Omental fat pad (tissue), 4 donors: Measurements from ENCODE around the gene SMYD4. TPM values are rescaled to one million over a fixed set of nuclear protein-coding genes. Genes with fewer than 3 reads are reported as not detected.

ENCODE experiments used
- ATAC-seq: fragments of 150-250 bp; one replicate; pipeline ENCODE4 v1.9.1; 2016; ENCODE audit warnings: mild to moderate bottlenecking, moderate library complexity; ENCODE audit not compliant: low FRiP score
- DNase-seq: peaks from one replicate; pipeline ENCODE4 v3.0.0-alpha.2; 2019; ENCODE audit warnings: low spot score
- total RNA-seq, 4 donors: library from RNA; depleted of rRNA; stranded (reverse); fragments of >200 nt; gene quantifications; one replicate each; pipeline ENCODE4 v1.1.0, GENCODE V29; 2016
- TF ChIP-seq, protein P1 (sequence below), 3 donors: fragments of 450-650 bp; IDR thresholded peaks; one replicate each; pipeline ENCODE4 v1.5.1; 2016 to 2017; ENCODE audit warnings: antibody characterized with exemption in 3 of 3, mild to moderate bottlenecking in 3 of 3, moderate library complexity in 2 of 3

Gene SMYD4
- total RNA-seq, 4 donors from 2014 or later, result 9.1 to 28.2 (median 20.3) TPM

DNA sequence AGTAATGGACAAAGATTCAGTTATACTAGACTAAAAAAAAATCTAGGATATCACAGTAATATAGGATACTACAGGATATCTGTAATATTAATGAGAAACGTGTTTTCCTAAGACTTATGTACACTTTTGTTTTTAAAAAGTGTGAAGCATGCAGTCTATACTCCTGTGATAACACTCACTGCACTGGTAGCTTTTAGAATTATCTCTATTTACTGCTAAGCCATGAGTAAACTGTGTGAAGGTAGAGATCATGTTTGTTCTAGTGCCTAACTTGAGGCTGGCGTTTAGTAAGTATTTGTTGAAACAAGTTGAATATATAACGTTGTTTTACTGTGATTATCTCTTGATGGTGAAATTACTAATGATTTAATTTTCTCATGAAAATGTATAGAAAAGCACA, 24.0 kb upstream of the SMYD4 start:
- no peak for ATAC-seq
- TF ChIP-seq, protein P1, sequence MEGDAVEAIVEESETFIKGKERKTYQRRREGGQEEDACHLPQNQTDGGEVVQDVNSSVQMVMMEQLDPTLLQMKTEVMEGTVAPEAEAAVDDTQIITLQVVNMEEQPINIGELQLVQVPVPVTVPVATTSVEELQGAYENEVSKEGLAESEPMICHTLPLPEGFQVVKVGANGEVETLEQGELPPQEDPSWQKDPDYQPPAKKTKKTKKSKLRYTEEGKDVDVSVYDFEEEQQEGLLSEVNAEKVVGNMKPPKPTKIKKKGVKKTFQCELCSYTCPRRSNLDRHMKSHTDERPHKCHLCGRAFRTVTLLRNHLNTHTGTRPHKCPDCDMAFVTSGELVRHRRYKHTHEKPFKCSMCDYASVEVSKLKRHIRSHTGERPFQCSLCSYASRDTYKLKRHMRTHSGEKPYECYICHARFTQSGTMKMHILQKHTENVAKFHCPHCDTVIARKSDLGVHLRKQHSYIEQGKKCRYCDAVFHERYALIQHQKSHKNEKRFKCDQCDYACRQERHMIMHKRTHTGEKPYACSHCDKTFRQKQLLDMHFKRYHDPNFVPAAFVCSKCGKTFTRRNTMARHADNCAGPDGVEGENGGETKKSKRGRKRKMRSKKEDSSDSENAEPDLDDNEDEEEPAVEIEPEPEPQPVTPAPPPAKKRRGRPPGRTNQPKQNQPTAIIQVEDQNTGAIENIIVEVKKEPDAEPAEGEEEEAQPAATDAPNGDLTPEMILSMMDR (IDR thresholded peaks at IDR 0.05), result no peak
- no peak for DNase-seq

DNA sequence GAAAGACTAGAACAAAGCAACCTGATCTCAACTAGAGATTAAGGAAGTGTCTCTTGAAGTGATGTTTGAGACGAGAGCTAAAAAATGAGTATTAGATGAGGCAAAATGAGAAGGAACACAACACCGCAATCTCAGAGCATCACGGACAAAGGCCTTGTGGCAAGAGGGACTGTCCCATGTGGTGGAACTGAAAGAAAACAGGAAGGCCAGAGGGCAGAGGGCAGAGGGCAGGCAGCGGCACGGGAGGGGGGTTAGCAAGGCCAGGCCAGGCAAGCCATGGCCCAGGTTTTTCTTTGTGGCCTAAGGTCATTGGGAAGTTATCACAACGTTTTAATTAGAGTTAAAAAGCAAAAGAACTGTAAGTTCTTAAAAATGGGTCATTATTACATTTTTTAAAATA, 22.6 kb upstream of the SMYD4 start:
- ATAC-seq, result no peak
- TF ChIP-seq, protein P1 (IDR thresholded peaks at IDR 0.05), result no peak
- no peak for DNase-seq

DNA sequence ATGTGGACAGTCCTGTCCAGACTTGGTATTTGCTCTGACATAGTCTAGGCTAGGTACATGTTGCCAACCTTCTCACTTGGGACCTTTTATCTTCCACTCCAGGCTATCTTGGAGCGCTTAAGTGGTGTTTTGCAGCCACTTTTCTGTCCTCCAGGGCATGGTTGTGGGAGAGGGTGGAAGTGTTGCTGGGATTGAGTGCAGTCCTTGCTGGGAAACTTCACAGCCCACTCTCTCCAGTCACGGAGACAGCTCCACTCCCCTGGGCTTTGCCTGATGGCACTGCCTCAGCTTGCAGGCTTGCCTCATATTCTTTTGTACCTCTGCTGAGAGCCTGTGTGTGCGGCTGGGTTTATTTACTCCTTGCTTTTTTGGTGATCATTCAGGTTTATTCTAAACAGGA, 17.5 kb upstream of the SMYD4 start:
- ATAC-seq (no peak), DNase-seq (no peak)
- TF ChIP-seq, protein P1 (IDR thresholded peaks at IDR 0.05), result no peak

DNA sequence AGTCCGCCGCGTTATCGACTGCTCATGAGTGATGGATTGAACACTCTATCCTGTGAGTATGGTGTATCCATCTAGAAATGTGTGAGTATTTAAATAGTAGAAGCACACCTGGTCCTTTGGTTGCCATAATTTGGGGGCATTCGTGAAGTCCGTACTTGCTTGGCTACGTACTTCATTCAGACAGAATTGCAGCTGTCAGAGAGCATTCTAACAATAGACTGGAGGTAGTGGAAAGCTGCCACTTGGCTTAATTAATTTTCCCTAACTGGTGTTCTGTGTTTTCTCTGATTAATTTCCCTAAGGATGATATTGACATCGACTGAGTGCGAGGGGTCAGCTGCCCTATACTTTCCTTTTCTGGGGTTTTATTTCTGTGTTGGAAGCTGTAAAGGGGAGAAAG, 14.2 kb upstream of the SMYD4 start:
- DNase-seq (no peak), ATAC-seq (no peak)
- TF ChIP-seq, protein P1 (IDR thresholded peaks at IDR 0.05), result no peak

DNA sequence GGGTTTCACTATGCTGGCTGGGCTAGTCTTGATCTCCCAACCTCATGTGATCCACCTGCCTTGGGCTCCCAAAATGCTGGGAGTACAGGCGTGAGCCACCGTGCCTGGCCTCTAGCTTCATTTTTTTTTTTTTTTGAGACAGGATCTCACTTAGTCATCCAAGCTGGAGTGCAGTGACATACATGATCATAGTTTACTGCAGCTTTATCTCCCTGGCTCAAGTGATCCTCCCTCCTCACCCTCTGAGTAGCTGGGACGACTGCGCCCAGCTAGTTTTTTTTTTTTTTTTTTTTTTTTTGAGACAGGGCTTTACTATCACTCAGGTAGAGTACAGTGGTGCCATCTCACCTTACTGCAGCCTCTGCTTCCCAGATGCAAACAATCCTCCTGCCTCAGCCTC, 9.8 kb upstream of the SMYD4 start:
- TF ChIP-seq, protein P1 (IDR thresholded peaks at IDR 0.05), result no peak
- no peak for ATAC-seq

DNA sequence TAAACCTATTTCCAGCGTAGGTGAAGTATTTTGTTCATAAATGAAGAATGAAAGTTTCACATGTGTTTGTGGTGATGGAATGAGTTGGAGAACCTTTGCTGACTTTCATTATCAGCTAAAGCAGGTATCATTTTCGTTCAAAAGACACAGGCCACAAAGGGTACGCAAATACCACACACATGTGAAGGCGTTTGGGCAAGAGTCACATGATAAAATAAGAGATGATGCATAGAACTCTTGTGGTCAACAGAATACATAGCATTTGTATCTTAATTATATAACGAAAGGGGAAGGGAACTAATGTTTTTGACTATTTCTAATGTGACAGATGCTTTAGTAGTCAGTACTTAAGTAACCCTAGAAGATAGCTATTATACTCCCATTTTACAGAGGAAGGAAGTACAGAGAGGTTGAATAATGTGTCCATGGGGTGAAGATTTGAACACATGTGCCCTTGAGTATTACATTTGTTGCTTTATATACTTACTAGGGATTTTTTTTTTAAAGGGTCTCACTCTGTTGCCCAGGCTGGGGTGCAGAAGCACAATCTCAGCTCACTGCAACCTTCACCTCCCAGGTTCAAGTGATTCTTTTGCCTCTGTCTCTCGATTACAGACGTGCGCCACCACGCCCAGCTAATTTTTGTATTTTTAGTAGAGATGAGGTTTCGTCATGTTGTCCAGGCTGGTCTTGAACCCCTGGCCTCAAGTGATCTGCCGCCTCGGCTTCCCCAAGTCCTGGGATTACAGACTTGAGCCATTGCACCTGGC, 4.9 kb upstream of the SMYD4 start:
- TF ChIP-seq, protein P1 (IDR thresholded peaks at IDR 0.05), result no peak
- no peak for DNase-seq
- ATAC-seq, result no peak

More for the DNA sequence above, 9.8 kb upstream of the SMYD4 start:
- DNase-seq, result no peak

DNA sequence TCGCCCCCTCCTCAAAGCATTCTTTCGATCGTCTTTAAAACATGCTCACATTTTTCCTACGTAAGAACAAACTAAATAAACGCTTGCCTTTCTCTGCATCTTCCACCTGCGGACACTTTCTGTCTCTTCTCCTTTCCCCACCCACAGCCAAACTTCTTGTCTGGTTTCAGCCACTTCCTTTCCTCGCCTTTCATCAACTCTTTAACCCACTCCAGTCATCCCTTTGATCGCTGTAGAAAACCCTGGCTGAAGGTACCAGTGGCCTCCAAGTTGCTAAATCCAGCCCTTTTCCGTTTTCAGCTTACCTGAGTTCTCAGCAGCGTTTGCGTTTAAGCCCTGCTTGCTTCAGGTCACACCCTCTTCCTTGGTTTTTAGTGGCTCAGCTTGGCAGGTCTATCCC, 586 bp upstream of the SMYD4 start:
- TF ChIP-seq, protein P1 (IDR thresholded peaks at IDR 0.05), result no peak
- DNase-seq (no peak), ATAC-seq (no peak)
